Loucy (cell line): ENCODE measurements around the gene WASHC3.

Experiments
- H2AFZ ChIP-seq: fragments of 200-600 bp; sonication (generic); 2 replicates; pipeline ENCODE4 v1.6.0; 2016; ENCODE audit warnings: antibody characterized with exemption, mild to moderate bottlenecking, low read length, moderate library complexity
- H3F3A ChIP-seq: fragments of 200-600 bp; 2 replicates; pipeline ENCODE4 v1.6.0; 2016; ENCODE audit warnings: antibody characterized with exemption, low read depth, mild to moderate bottlenecking
- H3K27me3 ChIP-seq: fragments of 200-600 bp; sonication (generic); 2 replicates; pipeline ENCODE4 v1.6.1; 2014; ENCODE audit warnings: low read length, mild to moderate bottlenecking; ENCODE audit not compliant: insufficient read depth, poor library complexity, severe bottlenecking
- H3K36me3 ChIP-seq: fragments of 200-600 bp; sonication (generic); 2 replicates; pipeline ENCODE4 v1.6.1; 2016; ENCODE audit warnings: low read length; ENCODE audit not compliant: insufficient read depth
- H3K4me1 ChIP-seq: fragments of 200-600 bp; sonication (generic); 2 replicates; pipeline ENCODE4 v1.5.1; 2014; ENCODE audit warnings: low read length, mild to moderate bottlenecking; ENCODE audit not compliant: insufficient read depth, poor library complexity, severe bottlenecking
- H3K4me2 ChIP-seq: fragments of 200-600 bp; sonication (generic); 2 replicates; pipeline ENCODE4 v1.6.0; 2014; ENCODE audit warnings: antibody characterized with exemption, low read length, low read depth, mild to moderate bottlenecking; ENCODE audit not compliant: poor library complexity, severe bottlenecking
- H3K4me3 ChIP-seq: fragments of 200-600 bp; sonication (generic); 2 replicates; pipeline ENCODE4 v1.5.1; 2014; ENCODE audit warnings: low read length, mild to moderate bottlenecking, mixed read lengths; ENCODE audit not compliant: poor library complexity, severe bottlenecking
- H3K79me2 ChIP-seq: fragments of 200-600 bp; sonication (generic); 2 replicates; pipeline ENCODE4 v1.6.1; 2014; ENCODE audit warnings: low read length; ENCODE audit not compliant: insufficient read depth
- H3K9ac ChIP-seq: fragments of 200-600 bp; sonication (generic); 2 replicates; pipeline ENCODE4 v1.6.0; 2014; ENCODE audit warnings: mild to moderate bottlenecking, low read depth, low read length, moderate library complexity; ENCODE audit not compliant: poor library complexity, severe bottlenecking
- H3K9me2 ChIP-seq: fragments of 200-600 bp; sonication (generic); replicated peaks from 2 replicates; pipeline ENCODE4 v1.6.1; 2016; ENCODE audit warnings: low read depth, low read length, mixed read lengths
- H3K9me3 ChIP-seq: fragments of 200-600 bp; sonication (generic); 2 replicates; pipeline ENCODE4 v1.6.1; 2014; ENCODE audit warnings: mild to moderate bottlenecking, antibody characterized with exemption, low read length, low read depth; ENCODE audit not compliant: insufficient read depth
- H4K20me1 ChIP-seq: fragments of 200-600 bp; sonication (generic); 2 replicates; pipeline ENCODE4 v1.6.0; 2014; ENCODE audit warnings: antibody characterized with exemption, low read length, mild to moderate bottlenecking; ENCODE audit not compliant: insufficient read depth, poor library complexity, severe bottlenecking
- EZH2phosphoT487 ChIP-seq: fragments of 200-600 bp; IDR thresholded peaks from 2 replicates; pipeline ENCODE4 v1.6.1; 2018; ENCODE audit warnings: antibody characterized with exemption, mild to moderate bottlenecking, moderate library complexity, borderline replicate concordance
- TF ChIP-seq, protein P1 (sequence below): fragments of 200-600 bp; sonication (generic); conservative IDR thresholded peaks from 2 replicates; pipeline ENCODE4 v1.5.1; 2014; ENCODE audit warnings: mild to moderate bottlenecking, antibody characterized with exemption, low read length

The WASHC3 gene

DNA sequence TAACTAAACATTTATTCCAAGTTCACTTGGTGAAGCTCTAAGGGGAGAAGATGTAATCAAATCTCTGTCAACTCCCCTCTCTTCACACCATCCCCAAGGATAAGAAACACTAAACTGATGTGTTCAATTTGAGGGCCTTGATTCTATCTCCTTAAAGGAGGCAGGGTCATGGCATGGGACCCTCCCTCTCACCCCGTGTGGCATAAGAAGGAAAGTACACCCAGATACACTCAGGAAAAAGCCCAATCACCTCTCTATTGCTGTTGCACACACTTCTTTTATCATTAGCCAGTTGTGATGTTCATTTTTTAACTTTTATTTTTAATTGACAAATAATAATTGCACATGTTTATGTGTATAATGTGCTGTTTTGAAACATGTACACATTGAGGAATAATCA is 35.1 kb downstream of the WASHC3 start:
- Histone ChIP-seq H2AFZ (no peak overlapping the region), H3K9me3 (no peaks in the 10 kb centered on the region), H3K9ac (no peak overlapping the region), H3K4me3 (no peak overlapping the region), H3F3A (no peaks in the 10 kb centered on the region), H3K9me2 (no peaks in the 10 kb centered on the region), H3K79me2 (no peaks in the 10 kb centered on the region), H3K27me3 (no peaks in the 10 kb centered on the region), H3K4me1 (no peaks in the 10 kb centered on the region), H4K20me1 (no peaks in the 10 kb centered on the region), H3K36me3 (no peaks in the 10 kb centered on the region; the same call in 1 of the 2 replicates), H3K4me2 (no peak overlapping the region)
- no peak for TF ChIP-seq EZH2phosphoT487
- TF ChIP-seq, protein P1, sequence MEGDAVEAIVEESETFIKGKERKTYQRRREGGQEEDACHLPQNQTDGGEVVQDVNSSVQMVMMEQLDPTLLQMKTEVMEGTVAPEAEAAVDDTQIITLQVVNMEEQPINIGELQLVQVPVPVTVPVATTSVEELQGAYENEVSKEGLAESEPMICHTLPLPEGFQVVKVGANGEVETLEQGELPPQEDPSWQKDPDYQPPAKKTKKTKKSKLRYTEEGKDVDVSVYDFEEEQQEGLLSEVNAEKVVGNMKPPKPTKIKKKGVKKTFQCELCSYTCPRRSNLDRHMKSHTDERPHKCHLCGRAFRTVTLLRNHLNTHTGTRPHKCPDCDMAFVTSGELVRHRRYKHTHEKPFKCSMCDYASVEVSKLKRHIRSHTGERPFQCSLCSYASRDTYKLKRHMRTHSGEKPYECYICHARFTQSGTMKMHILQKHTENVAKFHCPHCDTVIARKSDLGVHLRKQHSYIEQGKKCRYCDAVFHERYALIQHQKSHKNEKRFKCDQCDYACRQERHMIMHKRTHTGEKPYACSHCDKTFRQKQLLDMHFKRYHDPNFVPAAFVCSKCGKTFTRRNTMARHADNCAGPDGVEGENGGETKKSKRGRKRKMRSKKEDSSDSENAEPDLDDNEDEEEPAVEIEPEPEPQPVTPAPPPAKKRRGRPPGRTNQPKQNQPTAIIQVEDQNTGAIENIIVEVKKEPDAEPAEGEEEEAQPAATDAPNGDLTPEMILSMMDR: peak; percentile 30; the same call in 1 of the 2 replicates

DNA sequence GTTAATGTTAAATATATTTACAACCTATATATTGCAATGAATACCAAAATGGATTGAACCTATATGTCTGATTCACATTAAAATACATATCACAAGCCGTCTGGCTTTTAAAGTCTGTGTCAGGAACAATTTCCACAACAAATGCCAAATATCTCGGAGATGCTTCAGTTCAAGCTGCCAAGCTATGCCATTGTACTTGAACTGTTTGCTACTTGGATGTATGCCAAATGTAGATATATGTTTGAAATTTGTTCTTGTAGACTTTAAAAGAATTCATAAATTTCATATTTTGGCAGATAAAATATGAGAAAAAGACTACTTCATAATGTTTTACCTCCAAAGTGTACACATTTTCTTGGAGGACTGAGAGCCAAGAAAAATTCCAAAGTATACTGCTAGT is 37.0 kb downstream of the WASHC3 start:
- H3K27me3 ChIP-seq: no peaks in the 10 kb centered on the region
- H3K9me2 ChIP-seq: no peaks in the 10 kb centered on the region
- no peaks in the 10 kb centered on the region for H3F3A ChIP-seq
- no peak for TF ChIP-seq EZH2phosphoT487
- TF ChIP-seq, protein P1: no peak
- H3K4me2 ChIP-seq: no peak overlapping the region
- no peak overlapping the region for H3K9ac ChIP-seq
- H2AFZ ChIP-seq: no peak overlapping the region
- H3K79me2 ChIP-seq: no peaks in the 10 kb centered on the region
- no peaks in the 10 kb centered on the region; the same call in 1 of the 2 replicates for H3K36me3 ChIP-seq
- H3K4me3 ChIP-seq: no peak overlapping the region
- no peaks in the 10 kb centered on the region for H4K20me1 ChIP-seq
- no peaks in the 10 kb centered on the region for H3K9me3 ChIP-seq
- no peaks in the 10 kb centered on the region for H3K4me1 ChIP-seq

DNA sequence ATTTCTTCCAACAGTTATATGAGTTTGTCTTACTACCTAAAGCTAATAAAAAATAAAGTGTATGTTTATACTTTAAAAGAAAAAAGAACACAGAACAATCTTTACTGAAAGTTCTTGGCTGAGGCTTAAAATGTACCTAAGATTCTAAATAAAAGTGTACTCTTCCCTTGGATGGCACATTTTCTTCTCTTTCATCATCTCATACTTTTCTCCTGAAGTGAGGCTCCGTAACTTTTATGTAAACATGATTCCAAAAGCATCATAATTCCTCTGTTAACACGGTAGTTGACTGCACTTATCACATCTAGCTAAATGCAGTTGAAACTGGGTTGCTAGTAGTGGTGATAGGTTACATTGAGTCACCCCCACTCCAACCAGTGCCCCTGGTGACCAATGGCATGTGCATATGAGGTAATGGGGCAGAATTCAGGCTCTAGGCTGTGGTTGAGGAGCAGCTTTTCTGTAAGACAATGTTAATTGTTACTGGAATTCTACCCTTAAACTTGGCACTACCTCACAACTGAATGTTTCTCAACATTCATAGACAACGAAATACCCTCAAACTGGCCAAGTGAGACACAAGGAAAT is 38.4 kb downstream of the WASHC3 start:
- no peaks in the 10 kb centered on the region for H4K20me1 ChIP-seq
- H3K9me2 ChIP-seq: no peaks in the 10 kb centered on the region
- H3K79me2 ChIP-seq: no peaks in the 10 kb centered on the region
- H3K4me2 ChIP-seq: no peak overlapping the region
- no peaks in the 10 kb centered on the region for H3K4me1 ChIP-seq
- H3F3A ChIP-seq: no peaks in the 10 kb centered on the region
- H3K36me3 ChIP-seq: no peaks in the 10 kb centered on the region; the same call in 1 of the 2 replicates
- no peak overlapping the region for H2AFZ ChIP-seq
- H3K4me3 ChIP-seq: no peak overlapping the region
- H3K27me3 ChIP-seq: no peaks in the 10 kb centered on the region
- H3K9ac ChIP-seq: no peak overlapping the region
- no peaks in the 10 kb centered on the region for H3K9me3 ChIP-seq
- TF ChIP-seq EZH2phosphoT487: no peak
- TF ChIP-seq, protein P1: no peak
